IMR-90 (cell line): Measurements from ENCODE around the gene LY6G5C. TPM values are rescaled to one million over a fixed set of nuclear protein-coding genes. Genes with fewer than 3 reads are reported as not detected.

Experiments
- ATAC-seq: fragments of 200-7000 bp; cut with Tn5 transposase; 2 replicates; pipeline ENCODE4 v1.9.1; 2020; ENCODE audit warnings: low read depth, mild to moderate bottlenecking, moderate library complexity
- BruUV-seq: library from RNA; stranded (reverse); fragments of 400-500 nt; replicated peaks from 2 replicates; lab custom pipeline; 2021; lab: Mats Ljungman, UMichigan
- CTCF ChIA-PET: fragments of 300-600 bp; formaldehyde crosslinking; extraction: SDS; loops from one replicate; lab custom pipeline; 2021; ENCODE audit warnings: antibody characterized with exemption; lab: Yijun Ruan, JAX
- POLR2A ChIA-PET: fragments of 300-600 bp; sonication (Branson Sonifier 250); formaldehyde crosslinking; loops from one replicate; lab custom pipeline; 2022; ENCODE audit warnings: antibody characterized with exemption; ENCODE audit not compliant: unreplicated experiment; lab: Charles Lee
- DNase-seq: peaks from one replicate; pipeline ENCODE4 v3.0.0; 2013
- H2AFZ ChIP-seq: replicated peaks from 2 replicates; pipeline ENCODE3; 2013; ENCODE audit warnings: low read length, mild to moderate bottlenecking; ENCODE audit not compliant: poor library complexity
- H2AK5ac ChIP-seq: 2 replicates; pipeline ENCODE4 v1.6.1; 2013; ENCODE audit warnings: low read depth, low read length, inconsistent platforms
- H2AK9ac ChIP-seq: replicated peaks from 2 replicates; pipeline ENCODE3; 2013; ENCODE audit warnings: mild to moderate bottlenecking, low read depth, low read length, moderate library complexity; ENCODE audit not compliant: poor library complexity
- H2BK120ac ChIP-seq: 2 replicates; pipeline ENCODE4 v1.6.1; 2013; ENCODE audit warnings: low read depth, low read length, inconsistent platforms
- H2BK15ac ChIP-seq: 3 replicates; pipeline ENCODE4 v1.6.1; 2013; ENCODE audit warnings: low read depth, low read length, inconsistent platforms
- H2BK20ac ChIP-seq: 2 replicates; pipeline ENCODE4 v1.6.1; 2013; ENCODE audit warnings: low read depth, mild to moderate bottlenecking, inconsistent platforms, low read length, moderate library complexity
- H2BK5ac ChIP-seq: 2 replicates; pipeline ENCODE4 v1.6.1; 2013; ENCODE audit warnings: mild to moderate bottlenecking, low read depth, low read length, inconsistent platforms; ENCODE audit not compliant: poor library complexity, severe bottlenecking
- H3K14ac ChIP-seq: replicated peaks from 2 replicates; pipeline ENCODE4 v1.6.1; 2013; ENCODE audit warnings: low read depth, low read length, inconsistent platforms
- H3K18ac ChIP-seq: 2 replicates; pipeline ENCODE4 v1.6.1; 2013; ENCODE audit warnings: low read depth, low read length, control low read depth
- H3K23ac ChIP-seq: 2 replicates; pipeline ENCODE4 v1.6.1; 2013; ENCODE audit warnings: low read depth, low read length, inconsistent platforms
- H3K27ac ChIP-seq: 2 replicates; pipeline ENCODE4 v1.5.1; 2013; ENCODE audit warnings: mild to moderate bottlenecking, control low read depth, low read length; ENCODE audit not compliant: insufficient read depth
- H3K27me3 ChIP-seq: 2 replicates; pipeline ENCODE4 v1.6.1; 2013; ENCODE audit warnings: low read length; ENCODE audit not compliant: control insufficient read depth, insufficient read depth
- H3K36me3 ChIP-seq: 2 replicates; pipeline ENCODE4 v1.6.1; 2013; ENCODE audit warnings: low read length, mixed read lengths; ENCODE audit not compliant: control insufficient read depth, insufficient read depth
- H3K4ac ChIP-seq: 2 replicates; pipeline ENCODE4 v1.6.1; 2013; ENCODE audit warnings: low read depth, low read length, inconsistent platforms
- H3K4me1 ChIP-seq: 2 replicates; pipeline ENCODE4 v1.6.1; 2013; ENCODE audit warnings: low read length, mixed read lengths; ENCODE audit not compliant: control insufficient read depth, insufficient read depth
- H3K4me2 ChIP-seq: 2 replicates; pipeline ENCODE4 v1.6.1; 2013; ENCODE audit warnings: low read depth, mild to moderate bottlenecking, control low read depth, low read length, moderate library complexity
- H3K4me3 ChIP-seq: 2 replicates; pipeline ENCODE4 v1.5.1; 2013; ENCODE audit warnings: low read depth, mild to moderate bottlenecking, control low read depth, low read length, moderate library complexity; ENCODE audit not compliant: insufficient read depth
- H3K56ac ChIP-seq: 2 replicates; pipeline ENCODE4 v1.6.1; 2013; ENCODE audit warnings: low read length, inconsistent platforms; ENCODE audit not compliant: insufficient read depth; ENCODE audit errors: extremely low read depth
- H3K79me1 ChIP-seq, 2 experiments: 2 replicates each; pipeline ENCODE4 v1.6.1; 2013; ENCODE audit warnings: low read length in 2 of 2, inconsistent platforms in 1 of 2, low read depth in 1 of 2
- H3K9ac ChIP-seq: 2 replicates; pipeline ENCODE4 v1.6.1; 2013; ENCODE audit warnings: low read depth, low read length, control low read depth
- H3K9me1 ChIP-seq: 2 replicates; pipeline ENCODE4 v1.6.1; 2013; ENCODE audit warnings: low read length, inconsistent platforms; ENCODE audit not compliant: insufficient read depth
- H3K9me3 ChIP-seq: 2 replicates; pipeline ENCODE4 v1.6.1; 2013; ENCODE audit warnings: low read length; ENCODE audit not compliant: control insufficient read depth, insufficient read depth
- H4K20me1 ChIP-seq: 2 replicates; pipeline ENCODE4 v1.6.1; 2013; ENCODE audit warnings: low read length, inconsistent platforms; ENCODE audit not compliant: insufficient read depth
- H4K5ac ChIP-seq: 2 replicates; pipeline ENCODE4 v1.6.1; 2013; ENCODE audit warnings: mild to moderate bottlenecking, low read depth, low read length, control low read depth
- H4K8ac ChIP-seq, 2 experiments: 2 replicates each; pipeline ENCODE4 v1.6.1; 2013; ENCODE audit warnings: low read depth in 2 of 2, low read length in 2 of 2, control low read depth in 1 of 2, inconsistent platforms in 1 of 2
- H4K91ac ChIP-seq: 2 replicates; pipeline ENCODE4 v1.6.1; 2013; ENCODE audit warnings: low read depth, low read length, inconsistent platforms; ENCODE audit not compliant: insufficient read depth
- ELK1 ChIP-seq: fragments of 150-350 bp; IDR thresholded peaks from 2 replicates; pipeline ENCODE4 v1.6.1; 2016; ENCODE audit warnings: low read depth, mild to moderate bottlenecking, low read length, moderate library complexity, borderline replicate concordance
- MAZ ChIP-seq: IDR thresholded peaks from 2 replicates; pipeline ENCODE4 v1.6.1; 2012; ENCODE audit warnings: low read depth, mild to moderate bottlenecking, low read length, improper control_type of control experiment, moderate library complexity, borderline replicate concordance
- MXI1 ChIP-seq: IDR thresholded peaks from 2 replicates; pipeline ENCODE4 v1.6.1; 2012; ENCODE audit warnings: low read depth, mild to moderate bottlenecking, low read length, moderate library complexity, borderline replicate concordance
- RAD21 ChIP-seq: IDR thresholded peaks from 2 replicates; pipeline ENCODE4 v1.6.1; 2012; ENCODE audit warnings: low read length, improper control_type of control experiment
- RCOR1 ChIP-seq: IDR thresholded peaks from 2 replicates; pipeline ENCODE4 v1.6.1; 2012; ENCODE audit warnings: mild to moderate bottlenecking, low read length, improper control_type of control experiment; ENCODE audit not compliant: insufficient replicate concordance
- RFX5 ChIP-seq: IDR thresholded peaks from 2 replicates; pipeline ENCODE4 v1.8.0; 2012; ENCODE audit warnings: low read depth, mild to moderate bottlenecking, low read length, moderate library complexity
- SMC3 ChIP-seq: fragments of 150-350 bp; IDR thresholded peaks from 2 replicates; pipeline ENCODE4 v1.6.1; 2016; ENCODE audit warnings: low read depth, mild to moderate bottlenecking, antibody characterized with exemption, low read length, moderate library complexity
- WGBS, 2 experiments: methylation state at CpG; one replicate each; pipeline versions ENCODE4 v1.1.5 to v1.1.7; 2013; ENCODE audit warnings: missing lambda C conversion rate in 2 of 2; ENCODE audit not compliant: insufficient read length in 1 of 2; ENCODE audit errors: extremely low coverage in 2 of 2; 5-methylcytosine and 5-hydroxymethylcytosine counted together
- dilution Hi-C: fragments of 300-500 bp; cut with HindIII; formaldehyde crosslinking; loops from one replicate; pipeline ENCODE4 v1.14.3; 2018; ENCODE audit warnings: low sequenced_read_pairs; ENCODE audit not compliant: unreplicated experiment
- in situ Hi-C: fragments of 300-500 bp; cut with MboI; formaldehyde crosslinking; loops from 3 replicates; pipeline ENCODE4 v1.14.3; 2019; ENCODE audit warnings: low sequenced_read_pairs, inconsistent platforms, mixed read lengths
- intact Hi-C: fragments of 100-400 bp; cut with micrococcal nuclease; formaldehyde crosslinking; loops from 2 replicates; pipeline ENCODE4 v1.10.0; 2022
- polyA plus RNA-seq, 3 experiments: library from polyadenylated mRNA; depleted of rRNA; stranded (reverse); fragments of >200 nt; gene quantifications; 2 replicates each; pipeline ENCODE4 v1.2.3, GENCODE V29; 2012; ENCODE audit warnings: low replicate concordance in 1 of 3
- total RNA-seq: library from RNA; depleted of rRNA; stranded (reverse); fragments of >200 nt; gene quantifications from 2 replicates; pipeline ENCODE4 v1.2.3, GENCODE V29; 2012
- TF ChIP-seq, protein P1 (sequence below): conservative IDR thresholded peaks from 2 replicates; pipeline ENCODE4 v1.5.1; 2012; ENCODE audit warnings: mild to moderate bottlenecking, low read depth, low read length, improper control_type of control experiment
- TF ChIP-seq, protein P2 (sequence below): fragments of 150-350 bp; IDR thresholded peaks from 2 replicates; pipeline ENCODE4 v1.6.1; 2017; ENCODE audit warnings: mild to moderate bottlenecking, antibody characterized with exemption, low read length, low read depth

Gene LY6G5C
- total and polyA plus RNA-seq, 2 of the 4 experiments (the other 2 are of a cell fraction) = 0.18 to 2.0 TPM

DNA sequence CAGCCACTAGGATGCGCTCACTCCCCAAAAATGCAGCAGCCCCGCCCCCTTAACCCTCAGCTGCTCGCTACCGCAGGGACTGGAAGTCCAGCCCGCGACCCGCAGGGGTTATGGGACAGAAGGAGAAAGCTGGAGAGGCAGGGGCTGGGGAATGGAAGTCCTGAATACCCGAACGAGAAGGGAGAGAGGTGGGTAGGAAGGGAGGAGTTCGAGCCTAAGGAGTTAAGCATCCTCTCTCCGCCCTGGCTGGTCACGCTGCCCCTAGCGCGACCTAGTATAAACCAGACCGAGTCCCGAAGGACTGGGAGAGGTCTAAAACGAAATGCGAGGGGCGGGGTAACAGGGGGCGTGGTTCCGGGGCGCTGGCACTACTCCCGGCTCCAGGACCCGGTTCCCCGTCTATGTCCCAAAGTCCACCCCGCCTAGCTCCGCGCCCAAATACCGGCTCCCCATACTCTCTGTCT is 48.7 kb upstream of the LY6G5C start:
- peaks cover 0 to 50% of the 10 kb centered on the region in 2 experiments; a peak in 3 of 4 replicates for H3K79me1 ChIP-seq
- H2BK5ac ChIP-seq = peak overlapping the region; percentile 83
- H2BK120ac ChIP-seq = peak overlapping the region; percentile 78
- H2AFZ ChIP-seq = peak overlapping the region; percentile 96
- dilution Hi-C loops (no loop called here), intact Hi-C loops (loop anchor here (2.0 kb wide), 2 partner anchors 49 to 101 kb away; partner anchors contain the start of gene LY6G5C), in situ Hi-C loops (no loop called here)
- peak overlapping the region; percentile 92 for H3K4ac ChIP-seq
- CTCF ChIA-PET = interaction anchor here (0.5 to 0.9 kb wide), 3 partner anchors 21 to 48 kb away, joined by 3 read pairs; partner anchors contain the start of gene LY6G5C
- peak overlapping the region; percentile 72 for H4K91ac ChIP-seq
- POLR2A ChIA-PET = interaction anchor here (0.6 to 1.0 kb wide), 3 partner anchors 28 to 189 kb away, joined by 3 read pairs; no protein-coding TSS in a partner anchor
- no peaks in the 10 kb centered on the region for H3K9me3 ChIP-seq
- no peaks in the 10 kb centered on the region for H3K27me3 ChIP-seq
- peak overlapping the region; percentile 92 for H3K4me2 ChIP-seq
- peak overlapping the region; percentile 85 for H3K4me3 ChIP-seq
- H3K4me1 ChIP-seq = peaks cover 7% of the 10 kb centered on the region
- H3K18ac ChIP-seq = peak overlapping the region; percentile 66; the same call in 1 of the 2 replicates
- peak; percentile 79 for DNase-seq
- H2BK15ac ChIP-seq = peak overlapping the region; percentile 45; the same call in 1 of the 3 replicates
- peak overlapping the region; percentile 67 for H3K56ac ChIP-seq
- H3K23ac ChIP-seq = peak overlapping the region; percentile 91; the same call in 1 of the 2 replicates
- H4K8ac ChIP-seq = peak overlapping the region; percentile 17 to 82; a peak in 2 of 4 replicates
- H3K9me1 ChIP-seq = peaks cover 5% of the 10 kb centered on the region
- H3K27ac ChIP-seq = peak overlapping the region; percentile 85
- peaks cover 50% of the 10 kb centered on the region for H3K36me3 ChIP-seq
- peaks cover 32% of the 10 kb centered on the region for H4K20me1 ChIP-seq
- TF ChIP-seq RFX5 (no peak), MXI1 (0 out of 2 replicates have a peak, but pooled peaks have one; percentile 37), ELK1 (no peak), MAZ (peak; percentile 55; the same call in 1 of the 2 replicates), SMC3 (peak; percentile 60), RAD21 (peak; percentile 77), RCOR1 (no peak)
- TF ChIP-seq, protein P1, sequence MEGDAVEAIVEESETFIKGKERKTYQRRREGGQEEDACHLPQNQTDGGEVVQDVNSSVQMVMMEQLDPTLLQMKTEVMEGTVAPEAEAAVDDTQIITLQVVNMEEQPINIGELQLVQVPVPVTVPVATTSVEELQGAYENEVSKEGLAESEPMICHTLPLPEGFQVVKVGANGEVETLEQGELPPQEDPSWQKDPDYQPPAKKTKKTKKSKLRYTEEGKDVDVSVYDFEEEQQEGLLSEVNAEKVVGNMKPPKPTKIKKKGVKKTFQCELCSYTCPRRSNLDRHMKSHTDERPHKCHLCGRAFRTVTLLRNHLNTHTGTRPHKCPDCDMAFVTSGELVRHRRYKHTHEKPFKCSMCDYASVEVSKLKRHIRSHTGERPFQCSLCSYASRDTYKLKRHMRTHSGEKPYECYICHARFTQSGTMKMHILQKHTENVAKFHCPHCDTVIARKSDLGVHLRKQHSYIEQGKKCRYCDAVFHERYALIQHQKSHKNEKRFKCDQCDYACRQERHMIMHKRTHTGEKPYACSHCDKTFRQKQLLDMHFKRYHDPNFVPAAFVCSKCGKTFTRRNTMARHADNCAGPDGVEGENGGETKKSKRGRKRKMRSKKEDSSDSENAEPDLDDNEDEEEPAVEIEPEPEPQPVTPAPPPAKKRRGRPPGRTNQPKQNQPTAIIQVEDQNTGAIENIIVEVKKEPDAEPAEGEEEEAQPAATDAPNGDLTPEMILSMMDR = peak; percentile 67
- TF ChIP-seq, protein P2, sequence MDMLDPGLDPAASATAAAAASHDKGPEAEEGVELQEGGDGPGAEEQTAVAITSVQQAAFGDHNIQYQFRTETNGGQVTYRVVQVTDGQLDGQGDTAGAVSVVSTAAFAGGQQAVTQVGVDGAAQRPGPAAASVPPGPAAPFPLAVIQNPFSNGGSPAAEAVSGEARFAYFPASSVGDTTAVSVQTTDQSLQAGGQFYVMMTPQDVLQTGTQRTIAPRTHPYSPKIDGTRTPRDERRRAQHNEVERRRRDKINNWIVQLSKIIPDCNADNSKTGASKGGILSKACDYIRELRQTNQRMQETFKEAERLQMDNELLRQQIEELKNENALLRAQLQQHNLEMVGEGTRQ = peak; percentile 39; the same call in 1 of the 2 replicates
- WGBS, 2 experiments = no CpG with 5 or more reads among the region's 29 CpGs
- no TSS peak for BruUV-seq
- H3K9ac ChIP-seq = peak overlapping the region; percentile 81
- 0 out of 2 replicates have a peak overlapping the region, but pooled peaks have one; percentile 6 for H2BK20ac ChIP-seq
- peak overlapping the region; percentile 99 for H2AK9ac ChIP-seq
- peak overlapping the region; percentile 90 for H2AK5ac ChIP-seq
- peak; percentile 81 for ATAC-seq
- peak overlapping the region; percentile 89 for H3K14ac ChIP-seq
- peak overlapping the region; percentile 50 for H4K5ac ChIP-seq
